NCI-H1694 treated with DMSO at 0.1 percent for 48 hours (cell line): ENCODE measurements around the gene NEK8.
"Not testable (repeated sequence)": the region's sequence is repeated elsewhere in the genome, so short reads cannot be mapped to it uniquely, and the experiment has no call there.

Source experiments
- DNase-seq: peaks from one replicate; lab custom pipeline; 2025; lab: John Stamatoyannopoulos, UW

The NEK8 gene

DNA sequence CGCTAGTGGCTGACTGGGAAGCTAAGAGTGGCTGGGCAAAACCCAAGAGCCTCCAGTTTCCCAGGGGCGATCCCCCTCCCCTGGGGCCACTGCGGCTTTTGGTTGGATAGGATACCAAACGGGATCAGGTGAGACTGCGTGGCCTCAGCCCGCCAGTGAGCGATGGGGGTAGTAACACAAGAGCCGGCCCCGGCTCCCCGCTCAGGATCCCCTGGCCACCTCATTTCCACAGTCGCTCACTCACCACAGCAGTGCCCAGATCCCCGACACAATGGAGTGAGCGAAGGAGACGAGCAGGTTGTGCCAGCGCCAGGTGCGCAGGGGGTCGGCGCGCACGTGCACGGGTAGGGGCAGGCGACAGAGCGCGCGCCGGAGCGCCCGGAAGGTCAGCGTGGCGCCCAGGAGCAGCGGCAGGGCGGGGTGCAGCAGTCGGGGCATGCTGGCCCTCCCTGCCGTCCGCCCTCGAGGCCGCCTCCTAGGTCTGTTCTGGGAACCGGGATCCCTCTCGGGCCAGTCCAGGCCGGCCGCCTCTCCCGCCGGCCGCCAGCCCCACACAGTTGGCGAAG lies 2.8 kb upstream of the NEK8 start:
- DNase-seq: peak; percentile 48

- peak; percentile 57 for DNase-seq
These were observed 2.4 kb upstream of the NEK8 start, which contains the start of gene TLCD1 for GRCh38 chr17:28726226-28726626. Gene TLCD1, minus strand, starts transcription at chr17:28726233. Its CDS starts 136 bp downstream, at chr17:28726097.

DNA sequence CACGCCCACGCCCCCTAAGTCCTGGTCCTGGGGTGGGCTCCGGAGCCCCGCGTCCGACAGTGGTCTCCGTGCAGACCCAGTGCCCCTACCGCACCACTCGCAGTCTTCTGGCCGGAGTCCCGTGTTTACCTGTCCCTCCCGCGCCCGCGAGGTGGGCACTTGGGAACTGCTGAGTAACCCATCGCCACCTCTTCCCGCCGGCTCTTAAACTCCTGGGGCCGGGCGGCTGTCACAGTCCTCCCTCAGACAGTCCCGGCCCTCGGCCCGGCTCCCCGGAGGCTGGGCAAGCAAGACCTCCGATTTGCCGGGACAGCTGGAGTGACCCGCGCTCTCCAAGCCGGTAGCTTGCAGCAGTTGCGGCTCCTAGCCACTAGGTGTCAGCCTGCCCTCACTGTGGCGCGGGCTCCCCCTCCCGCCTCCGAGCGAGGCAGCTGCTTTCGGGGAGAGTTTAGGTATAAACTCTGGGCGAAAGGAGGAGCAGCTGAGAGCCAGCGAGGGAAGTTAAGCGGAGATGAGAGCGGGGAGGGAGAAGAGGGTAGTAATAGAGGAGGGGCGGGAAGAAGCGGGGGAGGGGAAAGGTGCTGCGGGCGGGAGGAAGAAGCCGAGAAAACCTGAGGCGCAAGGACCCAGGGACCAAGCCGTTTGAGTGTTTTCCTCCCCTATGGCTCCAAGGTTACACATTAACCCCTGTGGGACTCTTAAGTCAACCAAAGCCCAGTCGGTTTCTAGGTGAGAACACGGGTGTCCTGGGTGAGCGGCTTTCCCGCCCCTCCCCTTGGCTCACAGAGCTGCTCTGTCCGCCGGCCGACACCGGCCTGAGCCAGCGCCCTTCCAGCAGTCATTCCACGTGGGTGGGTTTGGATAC lies 1.7 kb upstream of the NEK8 start:
- DNase-seq: peak; percentile 90

DNA sequence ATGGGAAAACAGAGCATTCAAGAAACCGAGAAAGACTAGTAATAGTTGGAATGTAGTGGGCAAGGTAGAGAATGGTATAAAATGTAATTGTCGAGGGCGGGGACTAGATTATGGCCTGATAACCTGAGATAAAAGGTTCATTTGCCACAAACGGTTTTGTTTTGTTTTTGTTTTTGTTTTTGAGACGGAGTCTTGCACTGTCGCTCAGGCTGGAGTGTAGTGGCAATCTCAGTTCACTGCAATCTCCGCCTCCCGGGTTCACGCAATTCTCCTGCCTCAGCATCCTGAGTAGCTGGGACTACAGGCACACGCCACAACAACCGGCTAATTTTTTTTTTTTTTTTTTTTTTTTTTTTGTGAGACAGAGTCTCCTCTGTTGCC lies 1.4 kb downstream of the NEK8 start:
- DNase-seq: no peak

GRCh38 chr17:28733346-28733745 lies 4.8 kb downstream of the NEK8 start:
- DNase-seq: no peak

GRCh38 chr17:28734712-28735241 lies 6.2 kb downstream of the NEK8 start:
- no peak for DNase-seq

- DNase-seq: no peak
These were observed 6.7 kb downstream of the NEK8 start for GRCh38 chr17:28735242-28735722.

GRCh38 chr17:28735913-28736769 lies 7.6 kb downstream of the NEK8 start:
- not testable (repeated sequence) for DNase-seq

DNA sequence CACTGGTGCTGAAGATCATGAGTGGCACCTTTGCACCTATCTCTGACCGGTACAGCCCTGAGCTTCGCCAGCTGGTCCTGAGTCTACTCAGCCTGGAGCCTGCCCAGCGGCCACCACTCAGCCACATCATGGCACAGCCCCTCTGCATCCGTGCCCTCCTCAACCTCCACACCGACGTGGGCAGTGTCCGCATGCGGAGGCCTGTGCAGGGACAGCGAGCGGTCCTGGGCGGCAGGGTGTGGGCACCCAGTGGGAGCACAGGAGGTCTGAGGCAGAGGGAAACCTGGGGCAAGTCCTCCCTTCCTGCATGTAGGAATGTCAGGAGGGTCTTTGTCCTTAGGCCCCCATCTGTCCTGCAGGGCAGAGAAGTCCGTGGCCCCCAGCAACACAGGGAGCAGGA lies 8.7 kb downstream of the NEK8 start:
- no peak for DNase-seq

DNA sequence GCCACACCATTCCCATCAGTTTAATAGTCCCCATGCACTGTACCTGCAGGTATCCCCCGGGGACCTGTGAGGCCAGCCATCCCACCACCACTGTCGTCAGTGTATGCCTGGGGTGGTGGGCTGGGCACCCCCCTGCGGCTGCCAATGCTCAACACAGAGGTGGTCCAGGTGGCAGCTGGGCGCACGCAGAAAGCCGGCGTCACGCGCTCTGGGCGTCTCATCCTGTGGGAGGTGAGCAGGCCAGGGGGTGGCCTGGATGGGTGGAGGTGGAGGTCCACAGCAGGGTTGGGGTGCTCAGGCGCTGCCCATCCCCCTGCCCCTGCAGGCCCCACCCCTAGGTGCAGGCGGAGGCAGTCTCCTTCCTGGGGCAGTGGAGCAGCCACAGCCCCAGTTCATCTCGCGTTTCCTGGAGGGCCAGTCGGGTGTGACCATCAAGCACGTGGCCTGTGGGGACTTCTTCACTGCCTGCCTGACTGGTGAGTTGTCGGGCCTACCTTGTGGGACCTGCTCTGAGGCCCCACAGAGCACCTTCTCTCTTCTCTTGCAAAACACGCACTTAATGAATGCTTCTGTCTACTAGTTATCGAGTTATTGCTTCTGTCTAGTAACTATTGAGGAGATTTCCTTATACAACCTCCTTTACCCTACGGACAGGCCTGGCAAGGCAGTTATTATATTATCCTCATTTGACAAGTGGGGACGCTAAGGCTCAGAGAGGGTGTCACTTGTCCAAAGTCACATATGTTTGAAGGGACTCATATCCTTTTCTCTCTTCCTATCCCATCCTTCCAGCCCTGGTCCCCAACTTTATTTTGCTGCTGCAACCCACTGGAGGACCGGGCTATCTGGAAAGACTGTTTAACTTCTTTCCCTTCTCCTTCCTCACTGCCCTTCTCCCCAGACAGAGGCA lies 9.4 kb downstream of the NEK8 start:
- no peak for DNase-seq

GRCh38 chr17:28738680-28739384 lies 10.2 kb downstream of the NEK8 start:
- no peak for DNase-seq

DNA sequence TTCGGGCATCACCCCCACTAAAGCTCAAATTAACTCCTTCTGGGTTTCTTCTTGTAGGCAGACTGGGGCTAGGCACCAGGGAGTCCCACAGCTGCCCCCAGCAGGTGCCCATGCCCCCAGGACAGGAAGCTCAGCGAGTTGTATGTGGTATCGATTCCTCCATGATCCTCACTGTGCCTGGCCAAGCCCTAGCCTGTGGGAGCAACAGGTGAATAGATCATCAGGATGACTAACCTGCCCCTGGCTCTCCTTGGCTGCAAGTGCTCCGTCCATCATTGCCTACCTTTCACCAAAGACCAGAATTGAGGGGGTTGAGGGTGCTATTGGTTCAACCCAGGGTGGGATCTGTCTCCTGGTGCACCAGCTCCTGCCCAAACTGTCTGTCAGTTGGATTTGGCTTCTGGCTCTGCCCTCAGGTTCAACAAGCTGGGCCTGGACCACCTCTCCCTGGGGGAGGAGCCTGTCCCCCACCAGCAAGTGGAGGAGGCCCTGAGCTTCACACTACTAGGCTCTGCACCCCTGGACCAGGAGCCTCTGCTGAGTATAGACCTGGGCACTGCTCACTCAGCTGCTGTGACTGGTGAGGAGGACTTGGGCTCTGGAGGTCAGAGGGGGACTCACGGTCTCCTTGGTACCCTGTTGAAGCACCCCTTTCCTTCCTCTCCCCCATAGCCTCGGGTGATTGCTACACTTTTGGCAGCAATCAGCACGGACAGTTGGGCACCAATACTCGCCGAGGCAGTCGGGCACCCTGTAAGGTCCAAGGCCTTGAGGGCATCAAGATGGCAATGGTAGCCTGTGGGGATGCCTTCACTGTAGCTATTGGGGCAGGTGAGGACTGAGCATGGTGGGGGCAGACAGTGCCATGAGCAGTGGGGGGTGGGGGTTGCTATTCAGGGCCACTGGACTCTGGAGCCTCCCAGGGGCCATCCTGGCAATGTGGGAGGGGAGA lies 12.1 kb downstream of the NEK8 start:
- DNase-seq: no peak

- no peak for DNase-seq
These were observed 13.1 kb downstream of the NEK8 start for GRCh38 chr17:28741358-28742349.

- DNase-seq: peak; percentile 61
These were observed 14.9 kb downstream of the NEK8 start, which contains the start of gene TRAF4 for GRCh38 chr17:28743243-28744103. Gene TRAF4, plus strand, starts transcription at chr17:28744011. Its CDS starts 102 bp downstream, at chr17:28744113.

DNA sequence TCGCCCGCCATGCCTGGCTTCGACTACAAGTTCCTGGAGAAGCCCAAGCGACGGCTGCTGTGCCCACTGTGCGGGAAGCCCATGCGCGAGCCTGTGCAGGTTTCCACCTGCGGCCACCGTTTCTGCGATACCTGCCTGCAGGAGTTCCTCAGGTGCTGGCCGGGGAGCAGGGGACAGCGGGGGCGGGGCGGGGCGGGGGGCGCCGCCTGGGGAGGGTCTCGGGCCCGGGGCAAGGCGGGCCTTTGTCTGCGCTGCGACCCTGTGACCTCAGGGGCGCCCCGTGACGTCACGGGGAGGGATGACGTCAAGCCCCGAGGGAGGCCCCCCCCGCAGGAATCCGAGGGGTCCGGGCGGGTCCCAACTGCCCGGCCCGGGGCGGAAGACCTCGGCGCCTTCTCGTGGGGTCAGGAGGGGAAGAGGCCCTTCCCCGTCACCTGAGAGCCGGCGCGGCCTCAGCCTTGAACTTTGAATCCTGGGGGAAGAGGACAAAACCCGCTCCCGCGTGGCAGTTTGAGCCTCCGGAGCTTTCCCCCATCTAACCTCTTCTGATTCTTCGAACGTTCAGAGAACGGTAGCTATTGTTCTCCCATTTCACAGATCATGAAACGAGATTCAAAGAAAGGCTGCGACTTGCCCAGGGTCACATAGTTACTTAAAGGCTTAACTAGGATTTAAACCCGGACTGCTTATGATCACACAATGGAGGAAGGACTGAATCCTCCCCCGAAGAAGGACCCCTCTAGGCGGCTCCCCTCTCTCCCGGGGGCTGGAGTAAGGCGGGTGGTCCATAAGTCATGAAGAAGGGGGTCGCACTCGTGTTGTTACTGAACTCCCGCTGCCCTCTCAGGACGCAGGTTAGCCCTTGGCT lies 15.8 kb downstream of the NEK8 start:
- no peak for DNase-seq
